ENCODE measurements around the gene TOM1.
A peak's percentile ranks its signal among the peaks of the same experiment; 100 is the strongest.
"Not testable (repeated sequence)": the region's sequence is repeated elsewhere in the genome, so short reads cannot be mapped to it uniquely, and the experiment has no call there.

Gene TOM1

GRCh38 chr22:35361001-35361558 lies 61.4 kb downstream of the TOM1 start:
- no peaks in the 10 kb centered on the region for H3K9me3 Mint-ChIP-seq
- no peaks in the 10 kb centered on the region for H3K4me1 Mint-ChIP-seq
- no peak overlapping the region for H3K27ac Mint-ChIP-seq
- H3K4me3 Mint-ChIP-seq = no peak overlapping the region
- H3K27me3 Mint-ChIP-seq = peaks cover 2% of the 10 kb centered on the region
- H3K36me3 Mint-ChIP-seq = no peaks in the 10 kb centered on the region

GRCh38 chr22:35363566-35364086 lies 63.9 kb downstream of the TOM1 start:
- H3K4me3 Mint-ChIP-seq = no peak overlapping the region
- H3K36me3 Mint-ChIP-seq = no peaks in the 10 kb centered on the region
- H3K4me1 Mint-ChIP-seq = no peaks in the 10 kb centered on the region
- no peaks in the 10 kb centered on the region for H3K9me3 Mint-ChIP-seq
- H3K27me3 Mint-ChIP-seq = peaks cover 6% of the 10 kb centered on the region
- no peak overlapping the region for H3K27ac Mint-ChIP-seq

- H3K4me3 Mint-ChIP-seq, H3K9me3 Mint-ChIP-seq, H3K4me1 Mint-ChIP-seq, H3K36me3 Mint-ChIP-seq, H3K27ac Mint-ChIP-seq, H3K27me3 Mint-ChIP-seq: not testable (repeated sequence)
Measured at GRCh38 chr22:35364230-35364629, 64.5 kb downstream of the TOM1 start.

- Mint-ChIP-seq H3K27ac (no peak overlapping the region), H3K36me3 (no peaks in the 10 kb centered on the region), H3K27me3 (peaks cover 8% of the 10 kb centered on the region), H3K4me3 (no peak overlapping the region), H3K4me1 (peaks cover 9% of the 10 kb centered on the region), H3K9me3 (no peaks in the 10 kb centered on the region)
Measured at GRCh38 chr22:35367331-35367886, 67.7 kb downstream of the TOM1 start.

GRCh38 chr22:35368386-35368785 lies 68.7 kb downstream of the TOM1 start:
- peaks cover 8% of the 10 kb centered on the region for H3K27me3 Mint-ChIP-seq

GRCh38 chr22:35369996-35370395 lies 70.3 kb downstream of the TOM1 start:
- H3K27me3 Mint-ChIP-seq = peaks cover 8% of the 10 kb centered on the region
- no peak overlapping the region for H3K27ac Mint-ChIP-seq
- H3K4me1 Mint-ChIP-seq = peaks cover 9% of the 10 kb centered on the region
- no peaks in the 10 kb centered on the region for H3K9me3 Mint-ChIP-seq
- no peak overlapping the region for H3K4me3 Mint-ChIP-seq
- no peaks in the 10 kb centered on the region for H3K36me3 Mint-ChIP-seq

More at GRCh38 chr22:35368386-35368785, 68.7 kb downstream of the TOM1 start:
- no peak overlapping the region for H3K4me3 Mint-ChIP-seq
- no peak overlapping the region for H3K27ac Mint-ChIP-seq
- peaks cover 9% of the 10 kb centered on the region for H3K4me1 Mint-ChIP-seq
- H3K36me3 Mint-ChIP-seq = no peaks in the 10 kb centered on the region
- no peaks in the 10 kb centered on the region for H3K9me3 Mint-ChIP-seq

- Mint-ChIP-seq H3K4me3 (no peak overlapping the region), H3K9me3 (no peaks in the 10 kb centered on the region), H3K36me3 (no peaks in the 10 kb centered on the region), H3K4me1 (peaks cover 20% of the 10 kb centered on the region), H3K27ac (peak overlapping the region; percentile 3), H3K27me3 (peaks cover 1% of the 10 kb centered on the region)
Measured at GRCh38 chr22:35373781-35374180, 74.1 kb downstream of the TOM1 start.

GRCh38 chr22:35375031-35375430 lies 75.3 kb downstream of the TOM1 start:
- Mint-ChIP-seq H3K4me1 (peaks cover 20% of the 10 kb centered on the region), H3K27me3 (no peaks in the 10 kb centered on the region), H3K4me3 (no peak overlapping the region), H3K27ac (no peak overlapping the region), H3K9me3 (no peaks in the 10 kb centered on the region), H3K36me3 (no peaks in the 10 kb centered on the region)

GRCh38 chr22:35375526-35375925 lies 75.8 kb downstream of the TOM1 start:
- Mint-ChIP-seq H3K9me3 (no peaks in the 10 kb centered on the region), H3K27ac (no peak overlapping the region), H3K4me3 (no peak overlapping the region), H3K4me1 (peaks cover 20% of the 10 kb centered on the region), H3K27me3 (no peaks in the 10 kb centered on the region), H3K36me3 (no peaks in the 10 kb centered on the region)

- no peaks in the 10 kb centered on the region for H3K36me3 Mint-ChIP-seq
Measured at GRCh38 chr22:35376728-35377472, 77.2 kb downstream of the TOM1 start.

GRCh38 chr22:35377735-35378134 lies 78.0 kb downstream of the TOM1 start:
- Mint-ChIP-seq H3K4me3 (no peak overlapping the region), H3K27ac (peak overlapping the region; percentile 14), H3K36me3 (no peaks in the 10 kb centered on the region), H3K9me3 (no peaks in the 10 kb centered on the region), H3K4me1 (peaks cover 21% of the 10 kb centered on the region), H3K27me3 (peaks cover 4% of the 10 kb centered on the region)

More at GRCh38 chr22:35376728-35377472, 77.2 kb downstream of the TOM1 start:
- no peaks in the 10 kb centered on the region for H3K9me3 Mint-ChIP-seq
- peaks cover 23% of the 10 kb centered on the region for H3K4me1 Mint-ChIP-seq
- H3K27me3 Mint-ChIP-seq = peaks cover 3% of the 10 kb centered on the region
- peak overlapping the region; percentile 14 for H3K27ac Mint-ChIP-seq
- peak overlapping the region; percentile 34 for H3K4me3 Mint-ChIP-seq

GRCh38 chr22:35378621-35379020 lies 78.9 kb downstream of the TOM1 start:
- no peaks in the 10 kb centered on the region for H3K36me3 Mint-ChIP-seq
- H3K27me3 Mint-ChIP-seq = peaks cover 10% of the 10 kb centered on the region
- peaks cover 21% of the 10 kb centered on the region for H3K4me1 Mint-ChIP-seq
- no peaks in the 10 kb centered on the region for H3K9me3 Mint-ChIP-seq
- no peak overlapping the region for H3K27ac Mint-ChIP-seq
- H3K4me3 Mint-ChIP-seq = no peak overlapping the region

GRCh38 chr22:35379146-35379993 lies 79.7 kb downstream of the TOM1 start:
- H3K9me3 Mint-ChIP-seq = no peaks in the 10 kb centered on the region
- peaks cover 15% of the 10 kb centered on the region for H3K27me3 Mint-ChIP-seq
- peak overlapping the region; percentile 15 for H3K4me3 Mint-ChIP-seq
- no peak overlapping the region for H3K27ac Mint-ChIP-seq
- peaks cover 21% of the 10 kb centered on the region for H3K4me1 Mint-ChIP-seq
- H3K36me3 Mint-ChIP-seq = no peaks in the 10 kb centered on the region

GRCh38 chr22:35380013-35380412 lies 80.3 kb downstream of the TOM1 start:
- Mint-ChIP-seq H3K4me1 (peaks cover 21% of the 10 kb centered on the region), H3K36me3 (no peaks in the 10 kb centered on the region), H3K27ac (no peak overlapping the region), H3K4me3 (peak overlapping the region; percentile 15), H3K27me3 (peaks cover 15% of the 10 kb centered on the region), H3K9me3 (no peaks in the 10 kb centered on the region)

GRCh38 chr22:35380537-35381423 lies 81.1 kb downstream of the TOM1 start, which contains the start of gene HMOX1:
Gene HMOX1 (plus strand): TSS chr22:35381096. CDS start chr22:35381174, 78 bp downstream.
- H3K27ac Mint-ChIP-seq = no peak within 1 kb of the TSS
- H3K27me3 Mint-ChIP-seq = peaks cover 15% of the 10 kb centered on the region
- H3K4me1 Mint-ChIP-seq = peaks cover 21% of the 10 kb centered on the region
- peak within 1 kb of the TSS; percentile 68 for H3K4me3 Mint-ChIP-seq
- no peaks in the 10 kb centered on the region for H3K9me3 Mint-ChIP-seq
- H3K36me3 Mint-ChIP-seq = no peaks in the 10 kb centered on the region
